ENCODE results near the gene HARS2.
"Not testable (repeated sequence)": the region's sequence is repeated elsewhere in the genome, so short reads cannot be mapped to it uniquely, and the experiment has no call there.

The HARS2 gene, protein sequence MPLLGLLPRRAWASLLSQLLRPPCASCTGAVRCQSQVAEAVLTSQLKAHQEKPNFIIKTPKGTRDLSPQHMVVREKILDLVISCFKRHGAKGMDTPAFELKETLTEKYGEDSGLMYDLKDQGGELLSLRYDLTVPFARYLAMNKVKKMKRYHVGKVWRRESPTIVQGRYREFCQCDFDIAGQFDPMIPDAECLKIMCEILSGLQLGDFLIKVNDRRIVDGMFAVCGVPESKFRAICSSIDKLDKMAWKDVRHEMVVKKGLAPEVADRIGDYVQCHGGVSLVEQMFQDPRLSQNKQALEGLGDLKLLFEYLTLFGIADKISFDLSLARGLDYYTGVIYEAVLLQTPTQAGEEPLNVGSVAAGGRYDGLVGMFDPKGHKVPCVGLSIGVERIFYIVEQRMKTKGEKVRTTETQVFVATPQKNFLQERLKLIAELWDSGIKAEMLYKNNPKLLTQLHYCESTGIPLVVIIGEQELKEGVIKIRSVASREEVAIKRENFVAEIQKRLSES

DNA sequence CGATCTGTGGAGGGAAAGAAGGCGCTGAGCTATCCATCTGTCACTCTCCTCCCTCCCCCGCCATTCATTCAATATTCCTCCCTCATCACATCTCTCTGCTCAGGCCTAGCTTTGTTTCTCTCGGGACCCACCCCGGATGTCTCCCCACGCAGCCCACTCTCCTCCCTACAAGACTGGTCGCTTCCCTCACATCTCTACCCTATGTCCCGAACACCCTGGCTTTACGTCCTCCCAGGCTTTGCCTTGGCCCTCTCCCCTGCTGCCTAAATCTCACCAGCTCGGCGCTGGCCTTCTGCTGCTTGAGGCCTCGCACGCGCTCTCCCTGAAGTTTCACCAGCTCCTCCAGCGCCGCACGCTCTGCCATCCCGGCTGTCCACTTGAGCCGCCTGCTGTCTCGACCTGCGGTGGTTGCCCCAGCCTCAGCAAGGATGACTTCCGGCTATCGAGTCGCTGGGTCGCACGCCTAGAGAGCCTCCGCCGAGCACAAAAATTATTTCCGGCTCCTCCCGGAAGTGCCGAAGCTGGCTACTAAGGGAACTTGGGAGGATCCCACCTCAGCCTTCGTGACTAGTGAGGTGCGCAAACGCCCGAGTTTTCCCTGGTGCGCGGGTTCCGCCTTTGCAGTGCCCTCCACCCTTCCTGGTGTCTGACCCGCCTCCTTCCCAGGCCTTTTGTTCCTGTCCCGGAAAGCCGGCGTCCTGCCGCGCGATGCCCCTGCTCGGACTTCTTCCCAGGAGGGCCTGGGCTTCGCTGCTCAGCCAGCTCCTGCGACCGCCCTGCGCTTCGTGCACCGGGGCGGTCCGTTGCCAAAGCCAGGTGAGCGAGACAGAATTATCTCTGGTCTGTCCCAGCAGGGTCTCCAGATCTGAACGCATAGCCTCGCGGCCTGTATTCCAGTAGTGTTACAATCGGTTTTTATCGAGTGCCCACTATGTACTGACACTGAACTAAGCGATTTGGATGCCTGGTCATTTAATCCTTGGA lies at the start of gene HARS2, which contains the start of gene HARS1:
TSS of gene HARS2 (plus strand) at position 515 of the 984 bp plus-strand sequence. CDS start at position 709, 194 bp downstream.
TSS of gene HARS1 (minus strand) at position 430 of the 984 bp plus-strand sequence. CDS start at position 364, 66 bp downstream.
- DNase-seq (ENCODE audit: low read depth), result peak; percentile 95
- TF ChIP-seq, protein P1, sequence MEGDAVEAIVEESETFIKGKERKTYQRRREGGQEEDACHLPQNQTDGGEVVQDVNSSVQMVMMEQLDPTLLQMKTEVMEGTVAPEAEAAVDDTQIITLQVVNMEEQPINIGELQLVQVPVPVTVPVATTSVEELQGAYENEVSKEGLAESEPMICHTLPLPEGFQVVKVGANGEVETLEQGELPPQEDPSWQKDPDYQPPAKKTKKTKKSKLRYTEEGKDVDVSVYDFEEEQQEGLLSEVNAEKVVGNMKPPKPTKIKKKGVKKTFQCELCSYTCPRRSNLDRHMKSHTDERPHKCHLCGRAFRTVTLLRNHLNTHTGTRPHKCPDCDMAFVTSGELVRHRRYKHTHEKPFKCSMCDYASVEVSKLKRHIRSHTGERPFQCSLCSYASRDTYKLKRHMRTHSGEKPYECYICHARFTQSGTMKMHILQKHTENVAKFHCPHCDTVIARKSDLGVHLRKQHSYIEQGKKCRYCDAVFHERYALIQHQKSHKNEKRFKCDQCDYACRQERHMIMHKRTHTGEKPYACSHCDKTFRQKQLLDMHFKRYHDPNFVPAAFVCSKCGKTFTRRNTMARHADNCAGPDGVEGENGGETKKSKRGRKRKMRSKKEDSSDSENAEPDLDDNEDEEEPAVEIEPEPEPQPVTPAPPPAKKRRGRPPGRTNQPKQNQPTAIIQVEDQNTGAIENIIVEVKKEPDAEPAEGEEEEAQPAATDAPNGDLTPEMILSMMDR (IDR thresholded peaks at IDR 0.05; ENCODE audit: insufficient read depth, low read depth, low read length, missing control alignments), result no peak
- peak within 1 kb of the TSS; percentile 69 for H3K4me3 ChIP-seq (ENCODE audit: low read depth, low read length)

DNA sequence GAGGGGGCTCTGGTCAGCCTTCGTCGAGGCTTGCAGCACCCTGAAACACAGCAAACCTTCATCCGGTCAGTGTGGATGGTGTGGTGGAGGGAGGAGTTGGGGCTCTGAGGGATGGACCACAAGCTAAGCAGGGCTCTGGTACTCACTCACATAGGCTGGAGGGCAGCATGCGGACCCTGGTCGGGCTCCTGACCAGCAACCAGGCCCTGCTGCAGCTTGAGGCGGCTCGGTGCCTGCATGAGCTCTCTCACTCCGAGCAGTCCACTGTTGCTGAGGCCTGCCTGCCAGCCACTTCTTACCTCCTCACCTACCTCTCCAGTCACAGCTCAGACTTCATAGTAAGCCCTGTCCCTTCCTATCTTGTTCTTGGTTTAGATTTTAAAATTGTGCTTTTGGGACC lies 49.5 kb upstream of the HARS2 start:
- DNase-seq (ENCODE audit: low read depth), result no peak
- H3K4me3 ChIP-seq (ENCODE audit: low read depth, low read length), result no peak overlapping the region
- TF ChIP-seq, protein P1 (IDR thresholded peaks at IDR 0.05; ENCODE audit: insufficient read depth, low read depth, low read length, missing control alignments), result no peak

DNA sequence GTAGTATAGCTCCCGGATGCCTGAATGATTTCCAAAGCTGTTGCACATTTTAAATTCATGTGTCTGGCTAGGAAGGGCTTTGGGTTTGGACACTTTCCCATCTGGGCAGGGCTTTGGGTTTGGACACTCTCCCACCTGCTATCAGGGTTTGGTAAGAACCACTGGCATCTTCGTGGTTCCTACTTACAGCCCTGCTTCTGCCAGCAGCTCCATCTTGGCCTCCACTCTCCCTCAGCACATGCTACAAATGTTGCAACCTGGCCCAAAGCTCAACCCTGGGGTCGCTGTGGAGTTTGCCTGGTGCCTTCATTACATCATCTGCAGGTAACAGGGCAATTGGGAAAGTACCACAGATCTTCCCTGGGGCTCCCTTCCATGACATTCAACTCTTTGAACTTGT lies 48.5 kb upstream of the HARS2 start:
- TF ChIP-seq, protein P1 (IDR thresholded peaks at IDR 0.05; ENCODE audit: insufficient read depth, low read depth, low read length, missing control alignments), result no peak
- no peak overlapping the region for H3K4me3 ChIP-seq (ENCODE audit: low read depth, low read length)
- DNase-seq (ENCODE audit: low read depth), result no peak

DNA sequence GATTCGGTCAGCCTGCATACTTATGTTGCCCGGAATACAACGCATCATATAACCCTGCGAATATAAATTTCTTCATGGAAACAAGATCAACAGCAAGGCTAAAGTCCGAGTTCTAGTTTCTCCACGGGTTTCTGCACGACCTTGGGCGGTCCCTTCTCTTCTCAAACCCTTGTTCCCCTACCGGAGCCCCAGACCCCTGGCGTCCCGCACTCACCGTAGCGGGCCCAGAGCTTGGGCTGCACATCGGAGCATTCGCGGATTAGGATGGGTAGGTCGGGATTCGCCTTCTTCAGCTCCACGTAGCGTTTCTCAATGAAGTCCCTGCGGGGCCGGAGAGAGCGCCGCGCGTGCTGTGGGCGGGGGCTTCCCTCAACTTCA lies 44.2 kb upstream of the HARS2 start:
- TF ChIP-seq, protein P1 (IDR thresholded peaks at IDR 0.05; ENCODE audit: insufficient read depth, low read depth, low read length, missing control alignments), result no peak
- no peak for DNase-seq (ENCODE audit: low read depth)

DNA sequence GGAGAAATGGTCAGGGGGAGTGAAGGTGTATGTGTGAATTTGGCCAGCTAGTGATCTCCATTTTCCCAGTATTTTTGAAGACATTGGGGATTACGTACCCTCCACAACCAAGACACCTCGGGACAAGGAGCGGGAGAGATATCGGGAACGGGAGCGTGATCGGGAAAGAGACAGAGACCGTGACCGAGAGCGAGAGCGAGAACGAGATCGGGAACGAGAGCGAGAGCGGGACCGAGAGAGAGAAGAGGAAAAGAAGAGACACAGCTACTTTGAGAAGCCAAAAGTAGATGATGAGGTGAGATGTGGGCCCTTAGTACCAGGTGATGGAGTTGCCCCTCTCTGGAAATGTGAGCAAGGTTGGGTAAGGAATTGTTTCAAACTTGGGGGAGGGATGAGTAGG lies 32.4 kb upstream of the HARS2 start:
- H3K4me3 ChIP-seq (ENCODE audit: low read depth, low read length), result no peak overlapping the region
- no peak for DNase-seq (ENCODE audit: low read depth)
- TF ChIP-seq, protein P1 (IDR thresholded peaks at IDR 0.05; ENCODE audit: insufficient read depth, low read depth, low read length, missing control alignments), result no peak

More for the DNA sequence above, 44.2 kb upstream of the HARS2 start:
- peak overlapping the region; percentile 79 for H3K4me3 ChIP-seq (ENCODE audit: low read depth, low read length)

DNA sequence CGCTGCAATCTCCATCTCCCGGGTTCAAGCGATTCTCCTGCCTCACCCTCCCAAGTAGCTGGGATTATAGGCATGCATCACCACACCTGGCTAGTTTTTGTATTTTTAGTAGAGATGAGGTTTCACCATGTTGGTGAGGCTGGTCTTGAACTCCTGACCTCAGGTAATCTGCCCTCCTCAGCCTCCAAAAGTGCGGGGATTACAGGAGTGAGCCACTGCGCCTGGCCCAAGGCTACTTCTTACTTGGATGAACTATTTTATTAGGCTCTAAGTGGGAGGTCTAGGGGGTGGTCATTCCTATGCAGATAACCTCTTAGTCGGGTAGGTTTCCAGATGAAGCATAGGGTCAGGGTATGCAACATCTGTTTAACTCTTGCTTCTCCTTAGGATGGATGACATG lies 30.9 kb upstream of the HARS2 start:
- not testable (repeated sequence) for H3K4me3 ChIP-seq (ENCODE audit: low read depth, low read length); DNase-seq (ENCODE audit: low read depth)

DNA sequence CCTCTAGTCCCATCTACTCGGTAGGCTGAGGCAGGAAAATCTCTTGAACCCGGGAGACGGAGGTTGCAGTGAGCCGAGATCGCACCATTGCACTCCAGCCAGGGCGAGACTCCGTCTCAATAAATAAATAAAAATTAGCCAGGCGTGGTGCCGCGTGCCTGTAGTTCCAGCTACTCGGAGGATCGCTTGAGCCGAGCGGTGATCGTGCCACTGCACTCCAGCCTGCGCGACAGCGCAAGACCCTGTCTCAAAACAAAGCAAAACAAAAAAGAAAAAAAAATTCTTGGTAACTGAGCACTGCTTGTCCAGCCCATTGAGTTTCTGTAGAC lies 27.3 kb upstream of the HARS2 start:
- DNase-seq (ENCODE audit: low read depth), result no peak
- TF ChIP-seq, protein P1 (IDR thresholded peaks at IDR 0.05; ENCODE audit: insufficient read depth, low read depth, low read length, missing control alignments), result no peak

More for the DNA sequence above, 27.3 kb upstream of the HARS2 start:
- peak overlapping the region; percentile 82 for H3K4me3 ChIP-seq (ENCODE audit: low read depth, low read length)
